ENCODE measurements around the gene HMBS. TPM values are rescaled to one million over a fixed set of nuclear protein-coding genes. Genes with fewer than 3 reads are reported as not detected.

Gene HMBS
- total RNA-seq, 1 experiment from 2014 or later: 61.6 TPM

GRCh38 chr11:119094816-119095065, 10.1 kb downstream of the HMBS start:
- Histone ChIP-seq H3K9me3 (ENCODE audit: control insufficient read depth, insufficient read depth, low read depth, low read length) (no peaks in the 10 kb centered on the region), H3K4me1 (ENCODE audit: control insufficient read depth, insufficient read depth, low read length) (peaks cover 18% of the 10 kb centered on the region), H3K27ac (ENCODE audit: low read length) (peak overlapping the region; percentile 88), H3K36me3 (ENCODE audit: control insufficient read depth, insufficient read depth, low read length) (peaks cover 12% of the 10 kb centered on the region), H3K27me3 (ENCODE audit: control insufficient read depth, insufficient read depth, low read length) (no peaks in the 10 kb centered on the region), H3K4me3 (ENCODE audit: low read depth in 2 of 2, low read length in 2 of 2) (peak overlapping the region; percentile 81 to 94)
- no TSS peak for BruUV-seq (replicated peaks)
- in situ Hi-C loops (cut with HindIII; ENCODE audit: low pct_unique_long_range_greater_than_20kb, low sequenced_read_pairs) (no loop called here), intact Hi-C loops (cut with micrococcal nuclease; ENCODE audit: unreplicated experiment) (no loop called here)
- POLR2A ChIA-PET: interaction anchor here (0.6 kb wide), 1 partner anchor 116 kb away, joined by 3 read pairs; no protein-coding TSS in a partner anchor
- DNase-seq (ENCODE audit: low read depth, low spot score) (no peak), ATAC-seq (peak; percentile 75)
- TF ChIP-seq CTCF (IDR thresholded peaks at IDR 0.05): peak; percentile 92
- TF ChIP-seq, protein P1, sequence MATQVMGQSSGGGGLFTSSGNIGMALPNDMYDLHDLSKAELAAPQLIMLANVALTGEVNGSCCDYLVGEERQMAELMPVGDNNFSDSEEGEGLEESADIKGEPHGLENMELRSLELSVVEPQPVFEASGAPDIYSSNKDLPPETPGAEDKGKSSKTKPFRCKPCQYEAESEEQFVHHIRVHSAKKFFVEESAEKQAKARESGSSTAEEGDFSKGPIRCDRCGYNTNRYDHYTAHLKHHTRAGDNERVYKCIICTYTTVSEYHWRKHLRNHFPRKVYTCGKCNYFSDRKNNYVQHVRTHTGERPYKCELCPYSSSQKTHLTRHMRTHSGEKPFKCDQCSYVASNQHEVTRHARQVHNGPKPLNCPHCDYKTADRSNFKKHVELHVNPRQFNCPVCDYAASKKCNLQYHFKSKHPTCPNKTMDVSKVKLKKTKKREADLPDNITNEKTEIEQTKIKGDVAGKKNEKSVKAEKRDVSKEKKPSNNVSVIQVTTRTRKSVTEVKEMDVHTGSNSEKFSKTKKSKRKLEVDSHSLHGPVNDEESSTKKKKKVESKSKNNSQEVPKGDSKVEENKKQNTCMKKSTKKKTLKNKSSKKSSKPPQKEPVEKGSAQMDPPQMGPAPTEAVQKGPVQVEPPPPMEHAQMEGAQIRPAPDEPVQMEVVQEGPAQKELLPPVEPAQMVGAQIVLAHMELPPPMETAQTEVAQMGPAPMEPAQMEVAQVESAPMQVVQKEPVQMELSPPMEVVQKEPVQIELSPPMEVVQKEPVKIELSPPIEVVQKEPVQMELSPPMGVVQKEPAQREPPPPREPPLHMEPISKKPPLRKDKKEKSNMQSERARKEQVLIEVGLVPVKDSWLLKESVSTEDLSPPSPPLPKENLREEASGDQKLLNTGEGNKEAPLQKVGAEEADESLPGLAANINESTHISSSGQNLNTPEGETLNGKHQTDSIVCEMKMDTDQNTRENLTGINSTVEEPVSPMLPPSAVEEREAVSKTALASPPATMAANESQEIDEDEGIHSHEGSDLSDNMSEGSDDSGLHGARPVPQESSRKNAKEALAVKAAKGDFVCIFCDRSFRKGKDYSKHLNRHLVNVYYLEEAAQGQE (IDR thresholded peaks at IDR 0.05; ENCODE audit: insufficient read depth in 1 of 2, low read depth in 2 of 2, low read length in 1 of 2): no peak
- 0 out of 2 replicates have a peak, but pooled peaks have one; percentile 13 for TF ChIP-seq SIN3A (IDR thresholded peaks at IDR 0.05; ENCODE audit: borderline replicate concordance, insufficient read depth, low read depth, low read length)
- TF ChIP-seq POLR2AphosphoS5 (IDR thresholded peaks at IDR 0.05; ENCODE audit: low read depth, low read length): no peak
- no peak for TF ChIP-seq TCF7L2 (IDR thresholded peaks at IDR 0.05; ENCODE audit: low read depth, low read length)
- CTCF ChIA-PET: interaction anchor here (0.7 kb wide), 1 partner anchor 223 kb away, joined by 4 read pairs; no protein-coding TSS in a partner anchor

GRCh38 chr11:119095066-119095880, 10.6 kb downstream of the HMBS start:
- peaks cover 12% of the 10 kb centered on the region for H3K36me3 ChIP-seq (ENCODE audit: control insufficient read depth, insufficient read depth, low read length)
- peak overlapping the region; percentile 81 to 94 for H3K4me3 ChIP-seq (ENCODE audit: low read depth in 2 of 2, low read length in 2 of 2)
- H3K27me3 ChIP-seq (ENCODE audit: control insufficient read depth, insufficient read depth, low read length): no peaks in the 10 kb centered on the region
- intact Hi-C loops (cut with micrococcal nuclease; ENCODE audit: unreplicated experiment): no loop called here
- ATAC-seq (peak; percentile 90), DNase-seq (ENCODE audit: low read depth, low spot score) (peak; percentile 99)
- ChIA-PET CTCF (interaction anchor here (0.7 kb wide), 1 partner anchor 223 kb away, joined by 4 read pairs; no protein-coding TSS in a partner anchor), POLR2A (interaction anchor here (0.6 to 0.9 kb wide), 3 partner anchors 10 to 115 kb away, joined by 3 read pairs; no protein-coding TSS in a partner anchor)
- H3K4me1 ChIP-seq (ENCODE audit: control insufficient read depth, insufficient read depth, low read length): peaks cover 23% of the 10 kb centered on the region
- H3K27ac ChIP-seq (ENCODE audit: low read length): peak overlapping the region; percentile 94
- no TSS peak for BruUV-seq (replicated peaks)
- peak; percentile 100 for TF ChIP-seq POLR2AphosphoS5 (IDR thresholded peaks at IDR 0.05; ENCODE audit: low read depth, low read length)
- TF ChIP-seq CTCF (IDR thresholded peaks at IDR 0.05): peak; percentile 65
- TF ChIP-seq TCF7L2 (IDR thresholded peaks at IDR 0.05; ENCODE audit: low read depth, low read length): peak; percentile 77
- TF ChIP-seq, protein P1 (IDR thresholded peaks at IDR 0.05; ENCODE audit: insufficient read depth in 1 of 2, low read depth in 2 of 2, low read length in 1 of 2): peak in 1 of 2 experiments; percentile 61; a peak in 2 of 4 replicates
- peak; percentile 88 for TF ChIP-seq SIN3A (IDR thresholded peaks at IDR 0.05; ENCODE audit: borderline replicate concordance, insufficient read depth, low read depth, low read length)
- in situ Hi-C loops (cut with HindIII; ENCODE audit: low pct_unique_long_range_greater_than_20kb, low sequenced_read_pairs): no loop called here
- H3K9me3 ChIP-seq (ENCODE audit: control insufficient read depth, insufficient read depth, low read depth, low read length): no peaks in the 10 kb centered on the region
